Activated naive CD4-positive, alpha-beta T cell treated with anti-CD3 and anti-CD28 coated beads, Interleukin-2, amount 10 ng/mL, durations not matched to agents 5 hours and 36 hours (primary cell): ENCODE data around the gene IL32. TPM values are rescaled to one million over a fixed set of nuclear protein-coding genes. Genes with fewer than 3 reads are reported as not detected.

Source experiments
- total RNA-seq, 2 experiments: library from RNA; stranded (reverse); gene quantifications; one replicate each; pipeline ENCODE4 v1.2.3, GENCODE V29; 2021

Gene IL32, protein sequence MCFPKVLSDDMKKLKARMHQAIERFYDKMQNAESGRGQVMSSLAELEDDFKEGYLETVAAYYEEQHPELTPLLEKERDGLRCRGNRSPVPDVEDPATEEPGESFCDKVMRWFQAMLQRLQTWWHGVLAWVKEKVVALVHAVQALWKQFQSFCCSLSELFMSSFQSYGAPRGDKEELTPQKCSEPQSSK
- total RNA-seq, result 1,000 to 10,000 TPM; 2,121 to 2,176 TPM

GRCh38 chr16:3065069-3065741, at the start of gene IL32:
TSS of gene IL32 (plus strand) at chr16:3065640. CDS start at chr16:3065812, 172 bp downstream.

DNA sequence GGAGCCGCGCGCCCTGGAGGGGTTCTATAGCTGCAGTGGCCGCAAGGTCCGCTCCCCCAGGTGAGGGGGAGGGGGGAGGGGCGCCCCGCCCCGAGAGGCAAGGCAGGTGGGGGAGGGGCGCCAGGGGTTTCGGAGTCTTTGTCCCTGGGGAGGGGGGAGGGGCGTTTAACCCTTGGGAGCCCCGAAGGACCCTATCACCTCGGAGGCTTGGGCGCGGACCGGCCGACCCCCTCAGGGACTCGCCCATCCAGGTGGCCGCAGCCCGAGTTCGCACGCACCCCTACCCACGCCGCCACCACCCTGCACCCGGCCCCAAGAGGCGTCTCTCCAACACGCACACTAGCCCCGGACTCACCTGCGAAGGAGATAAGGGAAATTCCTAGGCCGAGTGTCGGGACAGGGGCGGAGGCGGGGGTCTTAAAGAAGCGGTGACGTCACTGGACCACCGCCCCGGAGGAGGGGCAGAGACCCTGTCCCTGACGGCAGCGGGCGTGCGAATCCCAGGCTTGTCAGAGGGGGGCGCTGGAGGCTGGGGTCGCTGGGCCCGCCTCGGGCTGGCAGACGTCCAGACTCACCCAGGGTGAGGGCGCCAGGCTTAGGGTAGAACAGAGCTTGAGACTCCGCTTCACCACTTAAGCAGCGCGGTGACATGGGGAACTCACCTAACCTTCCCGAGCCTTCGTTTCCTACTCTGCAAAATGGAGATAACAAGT, 47.5 kb upstream of the IL32 start, which contains the start of gene CLDN6:
Gene CLDN6 (minus strand): TSS at position 390 of the 713 bp plus-strand sequence. CDS start 2,162 bp downstream, outside the sequence.

GRCh38 chr16:3020247-3020603, 45.2 kb upstream of the IL32 start, which contains the start of gene TNFRSF12A:
TSS of gene TNFRSF12A (plus strand) at chr16:3020368. CDS start at chr16:3020398, 30 bp downstream.

GRCh38 chr16:3023669-3024478, 41.6 kb upstream of the IL32 start, which contains the start of the genes HCFC1R1 and THOC6:
TSS of gene HCFC1R1 (minus strand) at chr16:3023942. CDS start at chr16:3023941, 1 bp downstream.
TSS of gene THOC6 (plus strand) at chr16:3024035. CDS start at chr16:3024327, 292 bp downstream.

DNA sequence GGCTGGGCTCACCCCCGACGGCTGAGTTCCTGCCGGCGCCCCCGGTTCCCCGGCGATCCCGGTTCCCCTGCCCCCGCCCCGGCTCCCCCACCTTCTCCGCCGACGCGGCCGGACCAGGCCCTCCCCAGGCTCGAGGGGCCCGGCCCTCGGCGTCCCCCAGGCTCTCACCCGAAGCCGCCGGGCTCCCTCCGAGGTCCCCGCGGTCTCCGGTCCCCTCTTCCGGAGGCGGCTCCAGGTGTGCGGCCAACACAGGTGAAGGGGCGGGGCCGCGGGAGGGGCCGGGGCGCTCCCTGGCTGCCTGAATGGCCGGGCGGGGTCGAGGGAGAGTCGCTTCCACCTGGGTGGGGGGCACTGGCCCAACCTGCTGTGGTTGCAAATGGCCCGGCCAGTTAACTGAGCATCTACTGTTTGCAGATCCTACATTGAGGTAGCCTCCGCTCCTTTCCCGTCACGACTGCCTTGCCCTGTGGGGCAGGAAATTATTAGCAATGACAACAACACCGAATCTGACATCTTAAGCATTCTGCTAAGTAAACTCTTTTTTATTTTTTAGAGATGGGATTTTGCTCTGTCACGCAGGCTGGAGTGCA, 28.6 kb upstream of the IL32 start, which contains the start of gene BICDL2:
Gene BICDL2 (minus strand): TSS at position 219 of the 590 bp plus-strand sequence. CDS start 1,448 bp downstream, outside the sequence.

DNA sequence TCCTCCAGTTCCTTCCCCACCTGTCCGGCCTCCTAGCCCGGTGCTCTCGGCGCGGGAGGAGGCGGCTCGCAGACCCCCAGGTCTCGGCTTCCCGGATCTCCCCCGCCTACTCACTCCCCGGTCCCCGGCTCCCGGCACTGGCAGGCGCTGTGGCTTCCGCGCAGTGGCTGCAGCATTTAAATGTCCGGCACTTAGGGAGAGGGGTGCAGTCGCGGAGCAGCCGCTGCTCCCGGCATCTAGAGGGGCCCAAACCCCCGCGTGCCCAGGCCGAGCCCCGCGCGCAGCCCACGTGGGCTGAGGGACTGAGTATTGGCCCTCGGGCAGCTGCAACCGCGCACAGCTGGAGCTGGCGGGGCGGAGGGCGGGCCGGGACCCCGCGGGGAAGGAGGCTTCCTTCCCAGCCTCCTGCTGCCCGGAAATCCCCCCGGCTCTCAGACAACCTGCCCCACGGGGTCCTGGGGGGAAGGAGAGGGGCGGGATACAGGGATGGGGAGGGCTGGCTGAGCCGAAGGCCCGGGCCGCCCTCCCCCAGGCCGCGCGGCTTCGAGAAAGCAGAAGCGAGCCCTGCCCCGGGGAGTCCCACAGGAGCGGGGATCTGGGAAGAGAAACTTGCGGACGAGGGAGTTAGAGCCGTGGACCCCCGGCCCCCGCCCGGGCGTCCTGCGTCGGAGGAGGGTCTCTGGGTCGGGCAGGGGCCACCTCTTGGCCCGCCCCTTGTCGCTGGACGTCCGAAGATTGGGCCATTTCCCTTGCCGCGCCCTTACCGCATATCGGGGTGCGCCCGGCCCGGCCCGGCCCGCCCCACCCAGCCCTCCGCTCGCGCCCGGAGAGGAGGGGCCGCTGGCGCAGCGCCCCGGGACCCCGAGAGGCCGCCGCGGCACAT, 19.4 kb upstream of the IL32 start, which contains the start of gene MMP25:
Gene MMP25 (plus strand): TSS at position 804 of the 883 bp plus-strand sequence. CDS start 357 bp downstream, outside the sequence.

GRCh38 chr16:3098459-3099394, 33.3 kb downstream of the IL32 start, which contains the start of gene ZSCAN10:
TSS of gene ZSCAN10 (minus strand) at chr16:3099294. CDS start at chr16:3092937, 6,357 bp downstream.

DNA sequence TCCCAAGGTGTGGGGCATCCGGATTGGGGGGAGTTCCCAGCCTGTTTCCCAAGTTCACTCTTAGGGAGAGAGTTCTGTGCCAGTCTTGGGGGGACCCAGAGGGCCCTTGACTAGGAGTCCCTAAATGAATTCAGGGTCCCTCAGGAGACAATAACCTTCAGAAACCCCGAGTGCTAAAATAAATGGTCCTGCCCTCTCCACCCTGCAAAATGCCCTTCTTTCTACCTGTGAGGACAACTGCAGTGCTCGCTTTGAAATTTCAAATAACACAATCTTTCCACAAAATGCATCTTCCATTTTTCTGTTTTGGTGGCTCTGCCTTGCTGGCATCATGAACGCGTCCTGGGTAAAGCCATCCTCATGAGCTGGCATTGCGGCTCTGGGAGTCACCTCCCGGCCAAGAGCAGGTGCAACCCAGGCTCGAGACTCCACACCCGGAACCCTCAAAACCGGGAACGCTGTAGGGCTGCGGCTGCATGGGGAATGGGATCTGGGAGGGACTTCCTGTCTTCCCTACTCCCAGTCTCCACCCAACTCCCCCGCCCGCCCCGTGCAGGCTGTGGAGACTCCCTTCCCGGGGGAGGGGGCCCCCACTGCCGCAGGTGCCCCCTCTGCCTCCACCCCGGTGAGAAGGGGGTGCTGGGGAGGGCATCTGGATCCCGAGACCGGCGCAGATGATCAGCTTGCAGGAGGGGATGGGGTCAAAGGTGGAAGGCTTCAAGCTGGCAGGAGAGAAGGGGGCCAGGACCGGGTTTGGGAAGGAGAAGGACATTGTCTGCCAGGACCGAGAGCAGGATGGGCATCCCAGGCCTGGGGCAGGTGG, 46.8 kb downstream of the IL32 start, which contains the start of gene ZNF205:
Gene ZNF205 (plus strand): TSS at position 529 of the 823 bp plus-strand sequence. CDS start 845 bp downstream, outside the sequence.

Other genes with a start within 250 kb of the IL32 start
- 1 to 10 TPM; 1.7 to 1.8 TPM for gene PRSS21, start 248.4 kb upstream of the IL32 start, total RNA-seq
- gene ZG16B, start 235.3 kb upstream of the IL32 start, total RNA-seq, result 1 to 10 TPM; 1.4 to 1.6 TPM
- not detected for gene PRSS22, start 207.5 kb upstream of the IL32 start, total RNA-seq
- gene FLYWCH2, start 182.4 kb upstream of the IL32 start, total RNA-seq, result 10 to 100 TPM; 21.2 to 22.4 TPM
- gene FLYWCH1, start 153.7 kb upstream of the IL32 start, total RNA-seq, result 10 to 100 TPM; 50.6 to 52.3 TPM
- not detected for gene KREMEN2, start 101.4 kb upstream of the IL32 start, total RNA-seq
- 10 to 100 TPM; 36.0 to 37.0 TPM for gene PAQR4, start 96.3 kb upstream of the IL32 start, total RNA-seq
- gene PKMYT1, start 85.2 kb upstream of the IL32 start, total RNA-seq, result 10 to 100 TPM; 89.1 to 99.3 TPM
- gene CLDN9, start 52.7 kb upstream of the IL32 start, total RNA-seq, result under 1 TPM; 0.29 to 0.30 TPM
- gene CLDN6, start 47.5 kb upstream of the IL32 start, total RNA-seq, result not detected
- 1 to 10 TPM; 2.9 to 3.8 TPM for gene TNFRSF12A, start 45.3 kb upstream of the IL32 start, total RNA-seq
- 10 to 100 TPM; 37.2 to 39.1 TPM for gene HCFC1R1, start 41.7 kb upstream of the IL32 start, total RNA-seq
- 10 to 100 TPM; 49.4 to 52.3 TPM for gene THOC6, start 41.6 kb upstream of the IL32 start, total RNA-seq
- 1 to 10 TPM; 1.1 to 1.2 TPM for gene BICDL2, start 28.7 kb upstream of the IL32 start, total RNA-seq
- gene MMP25, start 19.1 kb upstream of the IL32 start, total RNA-seq, result 10 to 100 TPM; 34.8 to 35.5 TPM
- under 1 TPM; 0.24 to 0.28 TPM for gene ZSCAN10, start 33.7 kb downstream of the IL32 start, total RNA-seq
- not detected for gene ZNF205, start 46.9 kb downstream of the IL32 start, total RNA-seq
- 1 to 10 TPM; 9.7 to 9.8 TPM for gene ZNF213, start 69.4 kb downstream of the IL32 start, total RNA-seq
- not detected for gene OR1F1, start 122.6 kb downstream of the IL32 start, total RNA-seq
- 10 to 100 TPM; 13.4 to 13.7 TPM for gene ZNF200, start 169.5 kb downstream of the IL32 start, total RNA-seq
- under 1 TPM; 0.51 to 0.81 TPM for gene MEFV, start 191.0 kb downstream of the IL32 start, total RNA-seq
- gene ZNF263, start 217.9 kb downstream of the IL32 start, total RNA-seq, result 10 to 100 TPM; 23.7 to 27.2 TPM
- gene TIGD7, start 239.8 kb downstream of the IL32 start, total RNA-seq, result 1 to 10 TPM; 5.0 to 5.3 TPM
- gene ZNF75A, start 239.9 kb downstream of the IL32 start, total RNA-seq, result 10 to 100 TPM; 44.3 to 47.9 TPM